PC-9 (cell line): Measurements from ENCODE around the gene TSC22D2. TPM values are rescaled to one million over a fixed set of nuclear protein-coding genes. Genes with fewer than 3 reads are reported as not detected.

ENCODE experiments used
- BruUV-seq: library from RNA; stranded (reverse); fragments of 400-500 nt; replicated peaks from 2 replicates; lab custom pipeline; 2021; lab: Mats Ljungman, UMichigan
- CTCF ChIA-PET: fragments of 300-600 bp; sonication (Branson Sonifier 250); formaldehyde crosslinking; loops from one replicate; lab custom pipeline; 2022; ENCODE audit warnings: antibody characterized with exemption; lab: Charles Lee
- POLR2A ChIA-PET: fragments of 300-600 bp; sonication (Branson Sonifier 250); formaldehyde crosslinking; loops from one replicate; lab custom pipeline; 2022; ENCODE audit warnings: antibody characterized with exemption; ENCODE audit not compliant: unreplicated experiment; lab: Charles Lee
- DNase-seq, 2 experiments: peaks; one replicate each; pipeline versions ENCODE4 v3.0.0 to v3.0.0-alpha.2; 2015 to 2022; ENCODE audit warnings: mixed read lengths in 1 of 2
- H2AFZ ChIP-seq: fragments of 200-600 bp; sonication (generic); 2 replicates; pipeline ENCODE4 v1.8.1; 2017; ENCODE audit warnings: antibody characterized with exemption
- H3F3A ChIP-seq: fragments of 200-600 bp; sonication (generic); 2 replicates; pipeline ENCODE4 v1.8.1; 2017; ENCODE audit warnings: antibody characterized with exemption, mild to moderate bottlenecking, low read depth; ENCODE audit not compliant: insufficient read depth
- H3K27ac ChIP-seq: fragments of 200-600 bp; sonication (generic); 2 replicates; pipeline ENCODE4 v1.6.1; 2016; ENCODE audit warnings: mixed run types
- H3K27me3 ChIP-seq: fragments of 200-600 bp; sonication (generic); 2 replicates; pipeline ENCODE4 v1.6.1; 2016; ENCODE audit warnings: low read depth, mixed run types; ENCODE audit not compliant: insufficient read depth
- H3K36me3 ChIP-seq: fragments of 200-600 bp; sonication (generic); 2 replicates; pipeline ENCODE4 v1.6.1; 2016; ENCODE audit warnings: low read depth, mixed run types
- H3K4me1 ChIP-seq: fragments of 200-600 bp; sonication (generic); replicated peaks from 2 replicates; pipeline ENCODE4 v1.6.1; 2016; ENCODE audit warnings: mixed run types; ENCODE audit not compliant: insufficient read depth
- H3K4me2 ChIP-seq: fragments of 200-600 bp; sonication (generic); 2 replicates; pipeline ENCODE4 v1.6.1; 2017; ENCODE audit warnings: mixed run types
- H3K4me3 ChIP-seq: fragments of 200-600 bp; sonication (generic); 2 replicates; pipeline ENCODE4 v1.6.1; 2016; ENCODE audit warnings: mixed run types
- H3K79me2 ChIP-seq: fragments of 200-600 bp; sonication (generic); 2 replicates; pipeline ENCODE4 v1.6.1; 2017; ENCODE audit warnings: low read depth, mixed run types
- H3K9me2 ChIP-seq: fragments of 200-600 bp; sonication (generic); 2 replicates; pipeline ENCODE4 v1.8.1; 2017; ENCODE audit warnings: mild to moderate bottlenecking; ENCODE audit not compliant: insufficient read depth
- H3K9me3 ChIP-seq: fragments of 200-600 bp; sonication (generic); 2 replicates; pipeline ENCODE4 v1.8.1; 2016; ENCODE audit warnings: low read depth; ENCODE audit not compliant: insufficient read depth
- H4K20me1 ChIP-seq: fragments of 200-600 bp; sonication (generic); 2 replicates; pipeline ENCODE4 v1.8.1; 2017; ENCODE audit not compliant: insufficient read depth
- EZH2 ChIP-seq: fragments of 200-600 bp; sonication (generic); IDR thresholded peaks from 2 replicates; pipeline ENCODE4 v1.8.0; 2017; ENCODE audit warnings: antibody characterized with exemption, low read depth
- intact Hi-C: fragments of 100-400 bp; cut with micrococcal nuclease; formaldehyde crosslinking; loops from one replicate; pipeline ENCODE4 v1.10.0; 2022; ENCODE audit not compliant: unreplicated experiment
- total RNA-seq: library from RNA; stranded (reverse); gene quantifications from 2 replicates; pipeline ENCODE4 v1.2.3, GENCODE V29; 2021
- TF ChIP-seq, protein P1 (sequence below): fragments of 200-600 bp; sonication (generic); conservative IDR thresholded peaks from 2 replicates; pipeline ENCODE4 v1.6.1; 2017; ENCODE audit warnings: mixed run types, antibody characterized with exemption, mild to moderate bottlenecking, moderate library complexity

Gene TSC22D2
- total RNA-seq, 1 experiment from 2014 or later, result 32.0 TPM

DNA sequence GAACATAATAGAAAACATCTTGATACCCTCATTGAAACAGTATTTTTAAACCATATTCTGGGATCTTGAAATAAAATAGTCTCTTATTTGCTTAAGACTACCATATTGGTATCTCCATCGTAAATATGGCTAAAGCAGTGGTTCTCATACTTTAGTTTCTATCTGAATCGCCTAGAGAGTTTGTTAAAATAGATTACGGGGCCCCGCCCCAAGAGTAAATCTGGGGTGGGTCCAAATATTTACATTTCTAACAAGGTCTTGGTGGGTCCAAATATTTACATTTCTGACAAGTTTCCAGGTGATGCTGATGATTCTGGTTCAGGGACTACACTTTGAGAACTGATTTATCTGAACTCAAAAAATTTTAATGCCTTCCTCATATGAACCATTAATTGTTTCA lies 45.3 kb downstream of the TSC22D2 start:
- no peaks in the 10 kb centered on the region for H4K20me1 ChIP-seq
- H3K79me2 ChIP-seq, result peaks cover 91% of the 10 kb centered on the region
- DNase-seq, result no peak
- no peak overlapping the region for H3K4me2 ChIP-seq
- H2AFZ ChIP-seq, result no peak overlapping the region
- no peaks in the 10 kb centered on the region for H3K9me2 ChIP-seq
- H3K4me1 ChIP-seq, result peaks cover 28% of the 10 kb centered on the region
- ChIA-PET POLR2A (no interaction called here), CTCF (no interaction called here)
- no peaks in the 10 kb centered on the region for H3K27me3 ChIP-seq
- no TSS peak for BruUV-seq
- no peak overlapping the region for H3K27ac ChIP-seq
- intact Hi-C loops, result no loop called here
- no peak overlapping the region for H3K4me3 ChIP-seq
- H3K9me3 ChIP-seq, result no peaks in the 10 kb centered on the region
- TF ChIP-seq, protein P1, sequence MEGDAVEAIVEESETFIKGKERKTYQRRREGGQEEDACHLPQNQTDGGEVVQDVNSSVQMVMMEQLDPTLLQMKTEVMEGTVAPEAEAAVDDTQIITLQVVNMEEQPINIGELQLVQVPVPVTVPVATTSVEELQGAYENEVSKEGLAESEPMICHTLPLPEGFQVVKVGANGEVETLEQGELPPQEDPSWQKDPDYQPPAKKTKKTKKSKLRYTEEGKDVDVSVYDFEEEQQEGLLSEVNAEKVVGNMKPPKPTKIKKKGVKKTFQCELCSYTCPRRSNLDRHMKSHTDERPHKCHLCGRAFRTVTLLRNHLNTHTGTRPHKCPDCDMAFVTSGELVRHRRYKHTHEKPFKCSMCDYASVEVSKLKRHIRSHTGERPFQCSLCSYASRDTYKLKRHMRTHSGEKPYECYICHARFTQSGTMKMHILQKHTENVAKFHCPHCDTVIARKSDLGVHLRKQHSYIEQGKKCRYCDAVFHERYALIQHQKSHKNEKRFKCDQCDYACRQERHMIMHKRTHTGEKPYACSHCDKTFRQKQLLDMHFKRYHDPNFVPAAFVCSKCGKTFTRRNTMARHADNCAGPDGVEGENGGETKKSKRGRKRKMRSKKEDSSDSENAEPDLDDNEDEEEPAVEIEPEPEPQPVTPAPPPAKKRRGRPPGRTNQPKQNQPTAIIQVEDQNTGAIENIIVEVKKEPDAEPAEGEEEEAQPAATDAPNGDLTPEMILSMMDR, result no peak
- TF ChIP-seq EZH2, result no peak
- H3F3A ChIP-seq, result peaks cover 25% of the 10 kb centered on the region
- H3K36me3 ChIP-seq, result peaks cover 22% of the 10 kb centered on the region

DNA sequence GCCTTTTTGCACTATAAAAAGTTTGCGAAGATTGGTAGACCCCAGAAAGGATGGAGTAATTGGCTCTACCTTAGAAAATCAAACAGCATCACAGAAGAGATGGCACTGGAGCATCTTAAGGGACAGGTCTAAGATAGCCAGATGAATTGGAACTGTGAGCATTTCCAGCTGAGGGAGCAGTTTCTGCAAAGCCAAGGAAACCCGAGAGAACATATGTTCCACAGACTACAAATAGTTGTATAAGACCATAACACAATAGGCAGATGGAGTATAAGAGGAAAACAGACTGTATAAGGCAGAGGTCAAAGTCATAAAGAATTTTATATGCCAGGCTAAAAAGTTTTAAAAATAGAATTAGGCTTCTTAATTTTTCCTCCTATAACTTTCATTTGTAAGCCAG lies 46.0 kb downstream of the TSC22D2 start:
- peaks cover 86% of the 10 kb centered on the region for H3K79me2 ChIP-seq
- no peaks in the 10 kb centered on the region for H4K20me1 ChIP-seq
- no peaks in the 10 kb centered on the region for H3K27me3 ChIP-seq
- no peak overlapping the region for H3K4me2 ChIP-seq
- CTCF ChIA-PET, result no interaction called here
- DNase-seq, result no peak
- no peak overlapping the region for H2AFZ ChIP-seq
- no peak overlapping the region for H3K27ac ChIP-seq
- peaks cover 27% of the 10 kb centered on the region for H3K36me3 ChIP-seq
- H3K4me1 ChIP-seq, result peaks cover 21% of the 10 kb centered on the region
- peaks cover 28% of the 10 kb centered on the region for H3F3A ChIP-seq
- no peak overlapping the region for H3K4me3 ChIP-seq
- TF ChIP-seq, protein P1, result no peak
- TF ChIP-seq EZH2, result no peak
- no TSS peak for BruUV-seq
- no peaks in the 10 kb centered on the region for H3K9me2 ChIP-seq
- POLR2A ChIA-PET, result interaction anchor here (0.7 kb wide), 1 partner anchor 18 kb away, joined by 6 read pairs; no protein-coding TSS in a partner anchor
- intact Hi-C loops, result no loop called here
- no peaks in the 10 kb centered on the region; the same call in 1 of the 2 replicates for H3K9me3 ChIP-seq

DNA sequence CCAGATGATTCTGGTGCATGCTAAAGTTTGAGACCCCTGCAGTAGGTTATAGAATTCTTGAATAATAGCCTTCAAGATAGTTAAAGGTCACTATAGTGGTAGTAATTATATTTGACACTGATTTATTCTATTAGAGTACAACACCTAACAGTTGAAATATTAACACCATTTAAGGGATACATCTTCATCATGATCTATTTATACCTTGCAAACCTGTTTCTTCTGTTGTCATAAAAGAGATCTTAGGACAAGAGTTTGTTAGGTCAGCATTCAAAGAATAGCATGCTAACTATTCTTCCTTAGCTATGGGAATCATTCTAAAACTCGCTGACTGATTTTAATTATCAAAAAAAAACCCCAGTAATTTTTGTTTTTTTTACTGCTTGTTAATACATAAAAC lies 46.5 kb downstream of the TSC22D2 start:
- intact Hi-C loops, result no loop called here
- ChIA-PET CTCF (no interaction called here), POLR2A (interaction anchor here (0.6 to 0.7 kb wide), 2 partner anchors 17 to 485 kb away, joined by 6 to 20 read pairs; no protein-coding TSS in a partner anchor)
- no peak for DNase-seq
- Histone ChIP-seq H3K4me1 (peaks cover 16% of the 10 kb centered on the region; the same call in 1 of the 2 replicates), H3K4me2 (no peak overlapping the region), H3K27ac (no peak overlapping the region), H3K9me3 (no peaks in the 10 kb centered on the region; the same call in 1 of the 2 replicates), H3K79me2 (peaks cover 81% of the 10 kb centered on the region), H3K36me3 (peaks cover 29% of the 10 kb centered on the region), H3F3A (peaks cover 27% of the 10 kb centered on the region), H3K4me3 (no peak overlapping the region), H4K20me1 (no peaks in the 10 kb centered on the region), H2AFZ (no peak overlapping the region), H3K9me2 (no peaks in the 10 kb centered on the region; the same call in 1 of the 2 replicates), H3K27me3 (no peaks in the 10 kb centered on the region)
- BruUV-seq, result no TSS peak
- no peak for TF ChIP-seq EZH2
- TF ChIP-seq, protein P1, result no peak
